ENCODE measurements around the gene CARMIL1.

The CARMIL1 gene

GRCh38 chr6:25472306-25472705 is 193.1 kb downstream of the CARMIL1 start:
- TF ChIP-seq, protein P1, sequence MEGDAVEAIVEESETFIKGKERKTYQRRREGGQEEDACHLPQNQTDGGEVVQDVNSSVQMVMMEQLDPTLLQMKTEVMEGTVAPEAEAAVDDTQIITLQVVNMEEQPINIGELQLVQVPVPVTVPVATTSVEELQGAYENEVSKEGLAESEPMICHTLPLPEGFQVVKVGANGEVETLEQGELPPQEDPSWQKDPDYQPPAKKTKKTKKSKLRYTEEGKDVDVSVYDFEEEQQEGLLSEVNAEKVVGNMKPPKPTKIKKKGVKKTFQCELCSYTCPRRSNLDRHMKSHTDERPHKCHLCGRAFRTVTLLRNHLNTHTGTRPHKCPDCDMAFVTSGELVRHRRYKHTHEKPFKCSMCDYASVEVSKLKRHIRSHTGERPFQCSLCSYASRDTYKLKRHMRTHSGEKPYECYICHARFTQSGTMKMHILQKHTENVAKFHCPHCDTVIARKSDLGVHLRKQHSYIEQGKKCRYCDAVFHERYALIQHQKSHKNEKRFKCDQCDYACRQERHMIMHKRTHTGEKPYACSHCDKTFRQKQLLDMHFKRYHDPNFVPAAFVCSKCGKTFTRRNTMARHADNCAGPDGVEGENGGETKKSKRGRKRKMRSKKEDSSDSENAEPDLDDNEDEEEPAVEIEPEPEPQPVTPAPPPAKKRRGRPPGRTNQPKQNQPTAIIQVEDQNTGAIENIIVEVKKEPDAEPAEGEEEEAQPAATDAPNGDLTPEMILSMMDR (conservative IDR thresholded peaks at IDR 0.05; ENCODE audit: low read depth, low read length), result no peak; the same call in 1 of the 2 replicates
- H3K79me2 ChIP-seq (ENCODE audit: insufficient read depth, low read depth), result no peaks in the 10 kb centered on the region

GRCh38 chr6:25472906-25473305 is 193.7 kb downstream of the CARMIL1 start:
- Histone ChIP-seq H3K4me2 (no peak overlapping the region), H3K36me3 (ENCODE audit: insufficient read depth) (no peaks in the 10 kb centered on the region), H4K20me1 (ENCODE audit: insufficient read depth) (no peaks in the 10 kb centered on the region), H3K4me3 (IDR thresholded peaks at IDR 0.05; ENCODE audit: insufficient read depth, low read depth, low read length) (no peak overlapping the region), H2AFZ (ENCODE audit: low read depth) (no peak overlapping the region), H3K79me2 (ENCODE audit: insufficient read depth, low read depth) (no peaks in the 10 kb centered on the region), H3K27ac (no peak overlapping the region), H3K4me1 (ENCODE audit: low read depth, poor library complexity, severe bottlenecking) (peaks cover 13% of the 10 kb centered on the region), H3K27me3 (ENCODE audit: insufficient read depth, low read depth) (no peaks in the 10 kb centered on the region), H3K9ac (no peak overlapping the region)
- TF ChIP-seq, protein P1 (conservative IDR thresholded peaks at IDR 0.05; ENCODE audit: low read depth, low read length), result no peak

More at GRCh38 chr6:25472306-25472705, 193.1 kb downstream of the CARMIL1 start:
- Histone ChIP-seq H3K9ac (no peak overlapping the region), H3K4me2 (no peak overlapping the region), H3K27me3 (ENCODE audit: insufficient read depth, low read depth) (no peaks in the 10 kb centered on the region), H3K4me1 (ENCODE audit: low read depth, poor library complexity, severe bottlenecking) (peaks cover 8% of the 10 kb centered on the region), H3K4me3 (IDR thresholded peaks at IDR 0.05; ENCODE audit: insufficient read depth, low read depth, low read length) (no peak overlapping the region), H3K36me3 (ENCODE audit: insufficient read depth) (no peaks in the 10 kb centered on the region), H3K27ac (no peak overlapping the region), H2AFZ (ENCODE audit: low read depth) (no peak overlapping the region), H4K20me1 (ENCODE audit: insufficient read depth) (no peaks in the 10 kb centered on the region)

- Histone ChIP-seq H4K20me1 (ENCODE audit: insufficient read depth) (no peaks in the 10 kb centered on the region), H3K4me1 (ENCODE audit: low read depth, poor library complexity, severe bottlenecking) (peaks cover 13% of the 10 kb centered on the region), H3K27me3 (ENCODE audit: insufficient read depth, low read depth) (no peaks in the 10 kb centered on the region), H3K9ac (no peak overlapping the region), H3K4me3 (IDR thresholded peaks at IDR 0.05; ENCODE audit: insufficient read depth, low read depth, low read length) (no peak overlapping the region), H3K36me3 (ENCODE audit: insufficient read depth) (no peaks in the 10 kb centered on the region), H3K79me2 (ENCODE audit: insufficient read depth, low read depth) (no peaks in the 10 kb centered on the region), H3K27ac (no peak overlapping the region), H3K4me2 (no peak overlapping the region), H2AFZ (ENCODE audit: low read depth) (no peak overlapping the region)
- TF ChIP-seq, protein P1 (conservative IDR thresholded peaks at IDR 0.05; ENCODE audit: low read depth, low read length), result no peak
These were observed 194.3 kb downstream of the CARMIL1 start for GRCh38 chr6:25473447-25473846.

DNA sequence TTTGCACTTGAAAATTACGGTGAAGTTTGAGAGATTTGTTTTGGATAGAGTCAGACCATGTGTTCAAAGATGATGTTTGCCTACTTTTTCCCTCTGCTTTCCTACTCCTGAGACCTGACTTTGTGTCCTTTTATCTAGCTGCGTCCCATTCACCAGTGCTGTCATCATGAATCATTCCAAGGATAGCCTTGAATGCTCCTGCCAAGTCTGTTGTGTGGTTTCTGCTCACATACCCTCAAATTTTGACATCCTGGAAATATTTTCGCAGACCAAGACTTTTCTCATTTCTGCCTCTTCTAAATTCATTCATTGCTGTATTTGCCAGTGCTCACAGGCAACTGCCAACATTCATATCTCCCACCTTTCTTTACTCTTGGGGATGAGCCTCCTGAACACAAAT is 197.0 kb downstream of the CARMIL1 start:
- Histone ChIP-seq H3K27ac (no peak overlapping the region), H3K36me3 (ENCODE audit: insufficient read depth) (no peaks in the 10 kb centered on the region), H2AFZ (ENCODE audit: low read depth) (no peak overlapping the region), H3K27me3 (ENCODE audit: insufficient read depth, low read depth) (no peaks in the 10 kb centered on the region), H3K4me1 (ENCODE audit: low read depth, poor library complexity, severe bottlenecking) (peaks cover 13% of the 10 kb centered on the region), H3K4me2 (no peak overlapping the region), H3K4me3 (IDR thresholded peaks at IDR 0.05; ENCODE audit: insufficient read depth, low read depth, low read length) (no peak overlapping the region), H3K79me2 (ENCODE audit: insufficient read depth, low read depth) (no peaks in the 10 kb centered on the region), H3K9ac (no peak overlapping the region), H4K20me1 (ENCODE audit: insufficient read depth) (no peaks in the 10 kb centered on the region)
- TF ChIP-seq, protein P1 (conservative IDR thresholded peaks at IDR 0.05; ENCODE audit: low read depth, low read length), result no peak

Measured in KMS-11 (cell line).